SKM-1 (cell line): ENCODE measurements around the gene EFNA4.
A peak's percentile ranks its signal among the peaks of the same experiment; 100 is the strongest.

ENCODE experiments used
- DNase-seq: peaks from one replicate; lab custom pipeline; 2025; ENCODE audit not compliant: unreplicated experiment; lab: John Stamatoyannopoulos, UW

The EFNA4 gene

GRCh38 chr1:155063550-155064110 is at the start of gene EFNA4:
EFNA4 (plus strand) TSS chr1:155063740; CDS start chr1:155063824, 84 bp downstream.
- peak; percentile 98 for DNase-seq

- DNase-seq = no peak
Observed at GRCh38 chr1:155014709-155015508, 48.6 kb upstream of the EFNA4 start.

- DNase-seq = no peak
Observed at GRCh38 chr1:155015527-155016230, 47.9 kb upstream of the EFNA4 start.

- DNase-seq = no peak
Observed at GRCh38 chr1:155016231-155016831, 47.2 kb upstream of the EFNA4 start.

- peak; percentile 85 for DNase-seq
Observed at GRCh38 chr1:155017041-155017945, 46.2 kb upstream of the EFNA4 start.

GRCh38 chr1:155017946-155018316 is 45.6 kb upstream of the EFNA4 start:
- DNase-seq = no peak

- DNase-seq = no peak
Observed at GRCh38 chr1:155018617-155019348, 44.8 kb upstream of the EFNA4 start.

- DNase-seq = no peak
Observed at GRCh38 chr1:155019377-155020245, 43.9 kb upstream of the EFNA4 start.

GRCh38 chr1:155022136-155022926 is 41.2 kb upstream of the EFNA4 start:
- no peak for DNase-seq

GRCh38 chr1:155022927-155023236 is 40.7 kb upstream of the EFNA4 start:
- DNase-seq = peak; percentile 46

GRCh38 chr1:155023627-155024026 is 39.9 kb upstream of the EFNA4 start:
- no peak for DNase-seq

- no peak for DNase-seq
Observed at GRCh38 chr1:155024315-155024714, 39.2 kb upstream of the EFNA4 start.

- DNase-seq = no peak
Observed at GRCh38 chr1:155026154-155026553, 37.4 kb upstream of the EFNA4 start.

GRCh38 chr1:155026588-155026987 is 37.0 kb upstream of the EFNA4 start:
- DNase-seq = no peak

GRCh38 chr1:155029513-155030242 is 33.9 kb upstream of the EFNA4 start:
- no peak for DNase-seq

- DNase-seq = no peak
Observed at GRCh38 chr1:155030243-155030795, 33.2 kb upstream of the EFNA4 start.

GRCh38 chr1:155030899-155031298 is 32.6 kb upstream of the EFNA4 start:
- no peak for DNase-seq
